Measurements from ENCODE around the gene SIK2. TPM values are rescaled to one million over a fixed set of nuclear protein-coding genes. Genes with fewer than 3 reads are reported as not detected.

SIK2 gene
- total RNA-seq, 1 donor from 2014 or later, result 19.0 TPM

GRCh38 chr11:111672949-111673348 is 70.7 kb downstream of the SIK2 start:
- TF ChIP-seq CTCF (IDR thresholded peaks at IDR 0.05), result no peak
- peaks cover 11% of the 10 kb centered on the region for H3K4me1 Mint-ChIP-seq (ENCODE audit: unreplicated experiment)
- no peaks in the 10 kb centered on the region for H3K9me3 Mint-ChIP-seq (ENCODE audit: unreplicated experiment)
- H3K27ac Mint-ChIP-seq (ENCODE audit: unreplicated experiment), result no peak overlapping the region
- peaks cover 27% of the 10 kb centered on the region for H3K36me3 Mint-ChIP-seq (ENCODE audit: unreplicated experiment)
- H3K27me3 Mint-ChIP-seq (ENCODE audit: unreplicated experiment), result no peaks in the 10 kb centered on the region
- DNase-seq (ENCODE audit: extremely low spot score, unreplicated experiment), result no peak
- H3K4me3 Mint-ChIP-seq (ENCODE audit: unreplicated experiment), result no peak overlapping the region

GRCh38 chr11:111674941-111675340 is 72.7 kb downstream of the SIK2 start:
- H3K9me3 Mint-ChIP-seq (ENCODE audit: unreplicated experiment), result no peaks in the 10 kb centered on the region
- H3K4me3 Mint-ChIP-seq (ENCODE audit: unreplicated experiment), result no peak overlapping the region
- no peaks in the 10 kb centered on the region for H3K27me3 Mint-ChIP-seq (ENCODE audit: unreplicated experiment)
- no peak for TF ChIP-seq CTCF (IDR thresholded peaks at IDR 0.05)
- no peak overlapping the region for H3K27ac Mint-ChIP-seq (ENCODE audit: unreplicated experiment)
- peaks cover 11% of the 10 kb centered on the region for H3K4me1 Mint-ChIP-seq (ENCODE audit: unreplicated experiment)
- peaks cover 27% of the 10 kb centered on the region for H3K36me3 Mint-ChIP-seq (ENCODE audit: unreplicated experiment)
- no peak for DNase-seq (ENCODE audit: extremely low spot score, unreplicated experiment)

GRCh38 chr11:111675891-111676290 is 73.6 kb downstream of the SIK2 start:
- H3K27ac Mint-ChIP-seq (ENCODE audit: unreplicated experiment), result no peak overlapping the region
- H3K27me3 Mint-ChIP-seq (ENCODE audit: unreplicated experiment), result no peaks in the 10 kb centered on the region
- H3K9me3 Mint-ChIP-seq (ENCODE audit: unreplicated experiment), result no peaks in the 10 kb centered on the region
- no peak overlapping the region for H3K4me3 Mint-ChIP-seq (ENCODE audit: unreplicated experiment)
- no peak for TF ChIP-seq CTCF (IDR thresholded peaks at IDR 0.05)
- DNase-seq (ENCODE audit: extremely low spot score, unreplicated experiment), result no peak
- peaks cover 27% of the 10 kb centered on the region for H3K36me3 Mint-ChIP-seq (ENCODE audit: unreplicated experiment)
- H3K4me1 Mint-ChIP-seq (ENCODE audit: unreplicated experiment), result peaks cover 11% of the 10 kb centered on the region

GRCh38 chr11:111676878-111677585 is 74.8 kb downstream of the SIK2 start:
- H3K9me3 Mint-ChIP-seq (ENCODE audit: unreplicated experiment), result no peaks in the 10 kb centered on the region
- H3K27me3 Mint-ChIP-seq (ENCODE audit: unreplicated experiment), result no peaks in the 10 kb centered on the region
- peaks cover 11% of the 10 kb centered on the region for H3K4me1 Mint-ChIP-seq (ENCODE audit: unreplicated experiment)
- no peak overlapping the region for H3K4me3 Mint-ChIP-seq (ENCODE audit: unreplicated experiment)
- DNase-seq (ENCODE audit: extremely low spot score, unreplicated experiment), result no peak
- no peak for TF ChIP-seq CTCF (IDR thresholded peaks at IDR 0.05)
- H3K27ac Mint-ChIP-seq (ENCODE audit: unreplicated experiment), result no peak overlapping the region
- H3K36me3 Mint-ChIP-seq (ENCODE audit: unreplicated experiment), result peaks cover 20% of the 10 kb centered on the region

GRCh38 chr11:111680486-111681175 is 78.4 kb downstream of the SIK2 start:
- Mint-ChIP-seq H3K36me3 (ENCODE audit: unreplicated experiment) (peaks cover 13% of the 10 kb centered on the region), H3K4me1 (ENCODE audit: unreplicated experiment) (peaks cover 11% of the 10 kb centered on the region), H3K9me3 (ENCODE audit: unreplicated experiment) (no peaks in the 10 kb centered on the region), H3K27ac (ENCODE audit: unreplicated experiment) (no peak overlapping the region), H3K27me3 (ENCODE audit: unreplicated experiment) (no peaks in the 10 kb centered on the region), H3K4me3 (ENCODE audit: unreplicated experiment) (no peak overlapping the region)
- DNase-seq (ENCODE audit: extremely low spot score, unreplicated experiment), result no peak
- TF ChIP-seq CTCF (IDR thresholded peaks at IDR 0.05), result no peak
